NCI-H1694 treated with DMSO at 0.1 percent for 48 hours (cell line): ENCODE data around the gene KAZALD1.

Source experiments
- DNase-seq: peaks from one replicate; lab custom pipeline; 2025; lab: John Stamatoyannopoulos, UW

The KAZALD1 gene

GRCh38 chr10:101047961-101048892 is 13.6 kb upstream of the KAZALD1 start:
- no peak for DNase-seq

- peak; percentile 28 for DNase-seq
Measured at GRCh38 chr10:101050208-101051069, 11.3 kb upstream of the KAZALD1 start.

- DNase-seq, result no peak
Measured at GRCh38 chr10:101052285-101052684, 9.5 kb upstream of the KAZALD1 start.

- no peak for DNase-seq
Measured at GRCh38 chr10:101053516-101053915, 8.3 kb upstream of the KAZALD1 start.

GRCh38 chr10:101054351-101054750 is 7.4 kb upstream of the KAZALD1 start:
- DNase-seq, result no peak

- no peak for DNase-seq
Measured at GRCh38 chr10:101054876-101055275, 6.9 kb upstream of the KAZALD1 start.

- DNase-seq, result no peak
Measured at GRCh38 chr10:101055411-101055810, 6.4 kb upstream of the KAZALD1 start.

GRCh38 chr10:101056365-101057151 is 5.2 kb upstream of the KAZALD1 start:
- no peak for DNase-seq

GRCh38 chr10:101060036-101060950 is 1.5 kb upstream of the KAZALD1 start:
- DNase-seq, result peak; percentile 92

GRCh38 chr10:101060951-101061623 is 702 bp upstream of the KAZALD1 start:
- DNase-seq, result peak; percentile 89

- DNase-seq, result peak; percentile 15
Measured at GRCh38 chr10:101062232-101063049, 652 bp downstream of the KAZALD1 start.

GRCh38 chr10:101063050-101063525 is 1.3 kb downstream of the KAZALD1 start:
- no peak for DNase-seq

- no peak for DNase-seq
Measured at GRCh38 chr10:101063548-101064414, 2.0 kb downstream of the KAZALD1 start.

- DNase-seq, result no peak
Measured at GRCh38 chr10:101064415-101065030, 2.7 kb downstream of the KAZALD1 start.

- no peak for DNase-seq
Measured at GRCh38 chr10:101065481-101066145, 3.8 kb downstream of the KAZALD1 start.

GRCh38 chr10:101066146-101066895 is 4.5 kb downstream of the KAZALD1 start:
- DNase-seq, result no peak
